ENCODE results near the gene ZNF148.
A peak's percentile ranks its signal among the peaks of the same experiment; 100 is the strongest.
"Not testable (repeated sequence)": the region's sequence is repeated elsewhere in the genome, so short reads cannot be mapped to it uniquely, and the experiment has no call there.

ZNF148 gene

DNA sequence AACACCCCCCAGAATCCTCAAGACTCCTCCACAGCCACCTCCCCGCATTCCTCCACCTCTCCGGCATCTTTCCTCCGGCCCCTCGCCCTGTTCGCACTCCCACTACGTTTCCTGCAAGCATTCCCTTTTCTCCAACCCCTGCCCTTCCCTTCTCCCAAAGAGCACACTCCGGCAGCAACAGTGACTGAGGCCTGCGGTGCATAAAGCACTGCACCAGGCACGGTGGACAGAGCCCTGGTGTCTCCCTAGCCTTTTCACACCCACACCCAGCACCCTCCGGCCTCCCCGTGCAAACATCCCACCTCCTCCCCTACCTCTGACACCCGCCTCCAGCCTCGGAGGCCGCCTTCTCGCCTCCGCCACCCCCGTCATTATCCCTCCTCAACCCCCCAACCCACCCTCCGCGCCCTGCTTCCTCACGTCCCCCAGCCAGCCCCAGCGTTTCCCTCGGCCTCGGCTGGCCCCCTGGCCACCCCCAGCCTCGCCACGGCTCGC, 577 bp downstream of the ZNF148 start:
- peak; percentile 32 for DNase-seq

DNA sequence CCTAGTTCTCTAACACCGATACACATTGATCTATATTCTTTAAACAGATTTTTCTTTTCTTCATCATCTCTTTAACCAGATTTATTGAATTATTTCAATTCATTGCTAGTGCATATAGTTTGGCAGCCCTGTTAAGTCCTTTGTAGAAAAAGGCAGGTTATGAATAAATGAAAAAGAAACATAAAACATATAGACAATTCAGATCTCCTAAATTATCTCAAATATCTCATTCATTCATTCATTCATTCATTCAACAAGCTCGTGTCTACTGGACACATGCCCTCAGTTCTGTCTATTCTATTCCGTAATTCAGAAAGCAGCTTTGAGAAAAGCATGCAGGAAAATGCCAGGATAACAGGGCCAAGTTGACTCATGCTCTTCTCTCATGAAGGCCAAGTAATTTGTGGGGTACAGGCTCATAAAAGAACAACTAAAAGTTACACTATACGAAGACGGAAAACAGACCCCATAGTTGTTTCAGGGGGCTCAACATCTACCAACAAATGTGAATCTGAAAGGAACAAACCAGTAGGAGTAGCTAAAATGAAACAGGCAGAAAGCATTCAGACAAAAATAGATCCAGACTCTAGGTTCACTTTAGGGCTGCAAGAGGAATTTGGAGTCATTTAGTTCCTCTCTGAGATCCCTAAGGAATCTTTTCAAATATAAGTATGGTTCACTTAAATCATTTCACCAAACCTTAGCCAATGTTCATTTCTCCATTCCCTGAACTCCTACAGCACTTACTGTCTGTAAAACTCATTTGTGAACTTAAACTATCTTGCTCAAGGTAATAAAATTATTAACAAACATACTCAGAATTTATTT, 7.5 kb downstream of the ZNF148 start:
- DNase-seq = no peak

DNA sequence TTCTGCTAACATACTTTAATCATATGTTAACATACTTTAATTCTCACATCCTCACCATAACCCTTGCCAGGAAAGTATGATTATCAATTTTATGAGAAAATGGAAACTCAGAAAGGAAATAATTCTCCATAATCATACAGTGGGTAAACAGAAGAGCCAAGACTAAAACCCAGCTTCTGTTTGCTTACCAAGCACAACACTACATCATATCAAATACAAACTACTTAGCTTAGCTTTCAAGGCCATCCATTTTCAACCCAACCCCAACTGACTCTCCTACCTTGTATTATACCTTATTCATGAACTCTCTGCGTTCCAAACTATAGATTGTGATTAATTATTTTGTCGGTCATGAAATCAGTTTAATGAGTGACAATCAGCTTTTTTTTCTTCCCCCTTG, 9.0 kb downstream of the ZNF148 start:
- DNase-seq = no peak

DNA sequence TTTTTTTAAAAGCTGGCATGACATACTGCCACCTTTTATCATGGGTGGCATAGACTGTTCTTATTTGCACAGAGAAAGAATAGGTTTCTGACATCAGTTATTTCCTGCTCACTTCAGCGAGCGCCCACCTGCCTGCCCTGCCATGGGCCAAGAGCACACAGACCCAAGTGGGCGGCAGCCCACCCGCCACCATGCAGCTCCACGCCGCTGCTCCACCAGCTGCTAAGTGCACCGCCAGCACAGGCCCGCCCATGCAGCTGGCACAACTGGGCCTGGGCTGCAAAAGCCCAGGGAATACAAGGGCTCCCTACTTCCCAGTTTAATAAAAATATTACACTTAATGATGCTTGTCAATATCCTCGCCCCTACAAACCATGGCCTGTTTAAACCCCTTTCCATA, 15.4 kb downstream of the ZNF148 start:
- DNase-seq = no peak

- DNase-seq = no peak
Measured at GRCh38 chr3:125358923-125359322, 16.2 kb downstream of the ZNF148 start.

DNA sequence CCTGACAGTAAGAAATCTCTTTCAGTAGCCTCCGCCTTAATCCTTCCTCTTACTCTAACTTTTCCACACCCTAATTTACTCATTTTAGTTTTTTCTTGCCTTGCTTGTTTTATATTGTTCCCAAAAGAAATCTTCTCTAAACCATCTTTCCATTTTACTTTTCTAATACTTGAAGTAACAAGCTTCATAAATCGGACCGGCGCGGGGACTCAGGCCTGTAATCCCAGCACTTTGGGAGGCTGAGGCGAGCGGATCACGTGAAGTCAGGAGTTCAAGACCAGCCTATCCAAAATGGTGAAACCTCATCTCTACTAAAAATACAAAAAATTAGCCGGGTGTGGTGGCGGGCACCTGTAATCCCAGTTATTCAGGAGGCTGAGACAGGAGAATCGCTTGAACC, 17.3 kb downstream of the ZNF148 start:
- DNase-seq = no peak

DNA sequence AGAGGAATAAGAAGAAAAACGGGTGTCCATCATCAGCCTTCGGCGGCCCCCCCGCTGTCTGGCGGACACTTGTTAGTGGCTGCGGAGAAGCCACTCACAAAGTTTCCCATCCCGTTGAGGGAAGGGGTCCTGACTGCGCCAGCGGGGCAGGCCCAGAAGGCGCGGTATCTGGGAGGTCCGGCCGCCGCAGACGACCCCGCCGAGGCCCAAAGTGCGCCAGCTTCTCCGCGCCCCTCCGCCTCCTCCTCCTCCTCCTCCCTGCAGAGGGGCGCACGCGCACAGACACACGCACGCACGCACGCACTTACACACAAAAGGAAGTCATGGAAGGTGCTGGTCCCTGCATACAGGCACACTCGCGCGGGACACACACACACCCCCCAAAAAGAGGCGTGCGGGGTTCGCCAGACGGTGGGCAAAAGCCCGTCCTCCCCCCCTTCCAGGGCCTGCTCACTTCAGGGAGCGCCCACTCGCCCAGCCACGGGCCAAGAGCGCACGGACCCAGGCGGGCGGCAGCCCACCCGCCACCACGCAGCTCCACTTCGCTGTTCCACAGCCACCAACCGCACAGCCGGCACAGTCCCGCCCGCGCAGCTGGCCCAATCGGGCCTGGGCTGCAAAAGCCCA, 18.0 kb downstream of the ZNF148 start:
- peak; percentile 44 for DNase-seq

GRCh38 chr3:125356140-125357026, 18.7 kb downstream of the ZNF148 start:
- no peak for DNase-seq

DNA sequence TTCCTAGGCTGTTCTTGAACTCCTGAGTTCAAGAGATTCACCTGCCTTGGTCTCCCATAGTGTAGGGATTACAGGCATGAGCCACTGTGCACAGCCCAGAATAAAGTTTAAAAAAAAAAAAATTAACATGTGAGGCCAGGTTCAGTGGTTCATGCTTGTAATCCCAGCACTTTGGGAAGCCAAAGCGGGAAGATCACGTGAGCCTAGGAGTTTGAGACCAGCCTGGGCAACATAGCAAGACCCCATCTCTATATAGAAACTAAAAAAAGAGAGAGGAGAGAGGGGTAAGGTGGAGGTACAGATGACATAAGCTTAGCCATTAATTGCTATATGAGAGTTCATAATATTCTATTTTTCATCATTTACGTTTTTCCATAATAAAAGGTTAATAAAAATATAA, 21.5 kb downstream of the ZNF148 start:
- DNase-seq = no peak

DNA sequence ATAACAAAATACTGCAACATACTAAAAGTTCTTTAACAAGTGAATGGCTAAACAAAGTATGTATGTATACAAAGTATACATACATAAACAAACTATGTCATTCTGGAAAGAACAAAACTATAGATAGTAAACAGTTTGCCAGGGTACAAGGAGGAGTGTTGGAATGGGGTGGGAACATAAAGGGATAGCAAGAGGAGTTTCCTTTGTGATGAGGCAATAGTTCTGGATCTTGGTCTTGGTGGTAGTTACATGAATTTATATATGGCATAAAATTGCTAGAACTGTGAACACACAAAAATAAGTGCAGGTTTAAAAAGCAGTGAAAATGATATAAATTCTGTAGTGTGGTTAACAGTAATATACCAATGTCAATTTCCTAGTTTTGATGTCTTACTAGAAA, 22.0 kb downstream of the ZNF148 start:
- no peak for DNase-seq

GRCh38 chr3:125351814-125352456, 23.2 kb downstream of the ZNF148 start:
- DNase-seq = peak; percentile 49

GRCh38 chr3:125351152-125351551, 24.0 kb downstream of the ZNF148 start:
- no peak for DNase-seq

- DNase-seq = no peak
Measured at GRCh38 chr3:125350597-125350996, 24.5 kb downstream of the ZNF148 start.

GRCh38 chr3:125349556-125350165, 25.5 kb downstream of the ZNF148 start:
- no peak for DNase-seq

DNA sequence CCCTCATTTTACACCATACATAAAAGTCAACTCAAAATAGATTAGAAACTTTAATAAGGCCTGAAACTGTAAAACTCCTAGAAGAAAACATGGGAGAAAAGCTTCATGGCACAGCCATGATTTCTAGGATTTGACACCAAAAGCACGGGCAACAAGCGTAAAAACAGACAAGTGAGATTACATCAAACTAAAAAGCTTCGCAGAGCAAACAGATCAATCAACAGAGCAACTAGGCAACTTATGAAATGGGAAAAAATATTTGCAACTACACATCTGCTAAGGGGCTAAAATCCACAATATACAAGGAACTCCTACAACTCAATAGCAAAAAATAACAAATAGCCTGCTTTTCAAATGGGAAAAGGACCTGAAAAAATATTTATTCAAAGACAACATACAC, 26.1 kb downstream of the ZNF148 start:
- no peak for DNase-seq

GRCh38 chr3:125343367-125343766, 31.8 kb downstream of the ZNF148 start:
- not testable (repeated sequence) for DNase-seq

- DNase-seq = no peak
Measured at GRCh38 chr3:125340121-125340520, 35.0 kb downstream of the ZNF148 start.

DNA sequence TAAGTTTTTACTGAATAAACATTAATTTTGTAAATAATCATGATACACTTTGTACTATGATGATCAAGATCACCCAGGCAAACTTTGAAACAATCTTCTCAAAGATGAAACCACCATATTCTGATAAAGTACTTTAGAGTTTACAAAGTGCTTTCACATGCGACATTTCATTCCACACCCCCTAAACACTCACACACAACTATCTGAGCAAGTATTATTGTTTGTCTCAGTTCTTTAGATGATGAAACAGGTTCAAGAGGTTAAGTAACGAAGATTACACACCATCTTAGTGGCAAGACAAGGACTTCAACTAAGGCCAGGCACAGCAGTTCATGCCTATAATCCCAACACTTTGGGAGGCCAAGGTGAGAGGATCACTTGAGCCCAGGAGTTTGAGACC, 37.6 kb downstream of the ZNF148 start:
- DNase-seq = no peak

GRCh38 chr3:125334675-125335560, 40.2 kb downstream of the ZNF148 start:
- DNase-seq = no peak

- no peak for DNase-seq
Measured at GRCh38 chr3:125332504-125332903, 42.6 kb downstream of the ZNF148 start.

GRCh38 chr3:125331243-125331642, 43.9 kb downstream of the ZNF148 start:
- no peak for DNase-seq
